ENCODE measurements around the gene CLSTN1.

The CLSTN1 gene

GRCh38 chr1:9782897-9783296 lies 40.9 kb downstream of the CLSTN1 start:
- H3K9me3 ChIP-seq (ENCODE audit: control insufficient read depth, low read length) = no peaks in the 10 kb centered on the region
- no peaks in the 10 kb centered on the region for H3K27me3 ChIP-seq (ENCODE audit: control insufficient read depth, insufficient read depth, low read length)
- H3K4me1 ChIP-seq (ENCODE audit: control insufficient read depth, insufficient read depth, low read length) = peaks cover 8% of the 10 kb centered on the region
- H3K9ac ChIP-seq (ENCODE audit: low read length) = no peak overlapping the region
- no peaks in the 10 kb centered on the region for H3K36me3 ChIP-seq (ENCODE audit: control insufficient read depth, insufficient read depth, low read length)
- no peak overlapping the region for H3K4me3 ChIP-seq (ENCODE audit: low read length)

GRCh38 chr1:9782116-9782751 lies 41.5 kb downstream of the CLSTN1 start:
- Histone ChIP-seq H3K9ac (ENCODE audit: low read length) (no peak overlapping the region), H3K36me3 (ENCODE audit: control insufficient read depth, insufficient read depth, low read length) (no peaks in the 10 kb centered on the region), H3K4me1 (ENCODE audit: control insufficient read depth, insufficient read depth, low read length) (peaks cover 8% of the 10 kb centered on the region), H3K27me3 (ENCODE audit: control insufficient read depth, insufficient read depth, low read length) (no peaks in the 10 kb centered on the region), H3K4me3 (ENCODE audit: low read length) (no peak overlapping the region), H3K9me3 (ENCODE audit: control insufficient read depth, low read length) (no peaks in the 10 kb centered on the region)

GRCh38 chr1:9780554-9781110 lies 43.1 kb downstream of the CLSTN1 start:
- no peaks in the 10 kb centered on the region for H3K27me3 ChIP-seq (ENCODE audit: control insufficient read depth, insufficient read depth, low read length)
- no peak overlapping the region for H3K4me3 ChIP-seq (ENCODE audit: low read length)
- H3K9ac ChIP-seq (ENCODE audit: low read length) = no peak overlapping the region
- no peaks in the 10 kb centered on the region for H3K36me3 ChIP-seq (ENCODE audit: control insufficient read depth, insufficient read depth, low read length)
- H3K9me3 ChIP-seq (ENCODE audit: control insufficient read depth, low read length) = no peaks in the 10 kb centered on the region
- peaks cover 8% of the 10 kb centered on the region for H3K4me1 ChIP-seq (ENCODE audit: control insufficient read depth, insufficient read depth, low read length)

GRCh38 chr1:9778905-9779304 lies 44.9 kb downstream of the CLSTN1 start:
- H3K27me3 ChIP-seq (ENCODE audit: control insufficient read depth, insufficient read depth, low read length) = no peaks in the 10 kb centered on the region
- no peak overlapping the region for H3K9ac ChIP-seq (ENCODE audit: low read length)
- H3K4me3 ChIP-seq (ENCODE audit: low read length) = no peak overlapping the region
- H3K36me3 ChIP-seq (ENCODE audit: control insufficient read depth, insufficient read depth, low read length) = no peaks in the 10 kb centered on the region
- peaks cover 8% of the 10 kb centered on the region for H3K4me1 ChIP-seq (ENCODE audit: control insufficient read depth, insufficient read depth, low read length)
- no peaks in the 10 kb centered on the region for H3K9me3 ChIP-seq (ENCODE audit: control insufficient read depth, low read length)

- Histone ChIP-seq H3K4me1 (ENCODE audit: control insufficient read depth, insufficient read depth, low read length) (no peaks in the 10 kb centered on the region), H3K9me3 (ENCODE audit: control insufficient read depth, low read length) (no peaks in the 10 kb centered on the region), H3K36me3 (ENCODE audit: control insufficient read depth, insufficient read depth, low read length) (no peaks in the 10 kb centered on the region), H3K27me3 (ENCODE audit: control insufficient read depth, insufficient read depth, low read length) (no peaks in the 10 kb centered on the region), H3K4me3 (ENCODE audit: low read length) (no peak overlapping the region), H3K9ac (ENCODE audit: low read length) (no peak overlapping the region)
Observed at GRCh38 chr1:9776685-9777084, 47.1 kb downstream of the CLSTN1 start.

GRCh38 chr1:9774712-9775679 lies 48.8 kb downstream of the CLSTN1 start:
- Histone ChIP-seq H3K36me3 (ENCODE audit: control insufficient read depth, insufficient read depth, low read length) (no peaks in the 10 kb centered on the region), H3K4me3 (ENCODE audit: low read length) (no peak overlapping the region), H3K4me1 (ENCODE audit: control insufficient read depth, insufficient read depth, low read length) (no peaks in the 10 kb centered on the region), H3K27me3 (ENCODE audit: control insufficient read depth, insufficient read depth, low read length) (no peaks in the 10 kb centered on the region), H3K9ac (ENCODE audit: low read length) (no peak overlapping the region), H3K9me3 (ENCODE audit: control insufficient read depth, low read length) (no peaks in the 10 kb centered on the region)

- no peaks in the 10 kb centered on the region for H3K27me3 ChIP-seq (ENCODE audit: control insufficient read depth, insufficient read depth, low read length)
- no peaks in the 10 kb centered on the region for H3K9me3 ChIP-seq (ENCODE audit: control insufficient read depth, low read length)
- no peak overlapping the region for H3K4me3 ChIP-seq (ENCODE audit: low read length)
- no peak overlapping the region for H3K9ac ChIP-seq (ENCODE audit: low read length)
- H3K36me3 ChIP-seq (ENCODE audit: control insufficient read depth, insufficient read depth, low read length) = no peaks in the 10 kb centered on the region
- H3K4me1 ChIP-seq (ENCODE audit: control insufficient read depth, insufficient read depth, low read length) = peaks cover 11% of the 10 kb centered on the region
Observed at GRCh38 chr1:9770298-9770697, 53.5 kb downstream of the CLSTN1 start.

GRCh38 chr1:9768983-9769382 lies 54.8 kb downstream of the CLSTN1 start:
- H3K9me3 ChIP-seq (ENCODE audit: control insufficient read depth, low read length) = no peaks in the 10 kb centered on the region
- H3K4me3 ChIP-seq (ENCODE audit: low read length) = no peak overlapping the region
- peaks cover 11% of the 10 kb centered on the region for H3K4me1 ChIP-seq (ENCODE audit: control insufficient read depth, insufficient read depth, low read length)
- no peaks in the 10 kb centered on the region for H3K36me3 ChIP-seq (ENCODE audit: control insufficient read depth, insufficient read depth, low read length)
- no peaks in the 10 kb centered on the region for H3K27me3 ChIP-seq (ENCODE audit: control insufficient read depth, insufficient read depth, low read length)
- H3K9ac ChIP-seq (ENCODE audit: low read length) = no peak overlapping the region

- Histone ChIP-seq H3K36me3 (ENCODE audit: control insufficient read depth, insufficient read depth, low read length) (no peaks in the 10 kb centered on the region), H3K27me3 (ENCODE audit: control insufficient read depth, insufficient read depth, low read length) (no peaks in the 10 kb centered on the region), H3K4me3 (ENCODE audit: low read length) (no peak overlapping the region), H3K4me1 (ENCODE audit: control insufficient read depth, insufficient read depth, low read length) (peaks cover 11% of the 10 kb centered on the region), H3K9ac (ENCODE audit: low read length) (no peak overlapping the region), H3K9me3 (ENCODE audit: control insufficient read depth, low read length) (no peaks in the 10 kb centered on the region)
Observed at GRCh38 chr1:9767964-9768668, 55.6 kb downstream of the CLSTN1 start.

- Histone ChIP-seq H3K27me3 (ENCODE audit: control insufficient read depth, insufficient read depth, low read length) (no peaks in the 10 kb centered on the region), H3K4me3 (ENCODE audit: low read length) (no peak overlapping the region), H3K9ac (ENCODE audit: low read length) (no peak overlapping the region), H3K4me1 (ENCODE audit: control insufficient read depth, insufficient read depth, low read length) (peaks cover 11% of the 10 kb centered on the region), H3K9me3 (ENCODE audit: control insufficient read depth, low read length) (no peaks in the 10 kb centered on the region), H3K36me3 (ENCODE audit: control insufficient read depth, insufficient read depth, low read length) (no peaks in the 10 kb centered on the region)
Observed at GRCh38 chr1:9766759-9767442, 56.9 kb downstream of the CLSTN1 start.

- H3K4me1 ChIP-seq (ENCODE audit: control insufficient read depth, insufficient read depth, low read length) = peaks cover 8% of the 10 kb centered on the region
- no peak overlapping the region for H3K4me3 ChIP-seq (ENCODE audit: low read length)
- no peaks in the 10 kb centered on the region for H3K36me3 ChIP-seq (ENCODE audit: control insufficient read depth, insufficient read depth, low read length)
- H3K9ac ChIP-seq (ENCODE audit: low read length) = no peak overlapping the region
- H3K27me3 ChIP-seq (ENCODE audit: control insufficient read depth, insufficient read depth, low read length) = no peaks in the 10 kb centered on the region
- H3K9me3 ChIP-seq (ENCODE audit: control insufficient read depth, low read length) = no peaks in the 10 kb centered on the region
Observed at GRCh38 chr1:9764550-9764949, 59.2 kb downstream of the CLSTN1 start.

All from mucosa of stomach (tissue), 1 donor.